KMS-11 (cell line): ENCODE measurements around the gene ATRN.

Experiments
- H2AFZ ChIP-seq: fragments of 200-600 bp; sonication (generic); 2 replicates; pipeline ENCODE4 v1.6.1; 2016; ENCODE audit warnings: antibody characterized with exemption, mixed run types, low read depth
- H3K27ac ChIP-seq: fragments of 200-600 bp; sonication (generic); 2 replicates; pipeline ENCODE4 v1.6.1; 2016; ENCODE audit warnings: mild to moderate bottlenecking, mixed run types
- H3K27me3 ChIP-seq: fragments of 200-600 bp; sonication (generic); 2 replicates; pipeline ENCODE4 v1.6.1; 2017; ENCODE audit warnings: mild to moderate bottlenecking, low read depth, mixed run types, moderate library complexity; ENCODE audit not compliant: insufficient read depth
- H3K36me3 ChIP-seq: fragments of 200-600 bp; sonication (generic); 2 replicates; pipeline ENCODE4 v1.6.1; 2017; ENCODE audit warnings: mild to moderate bottlenecking, mixed run types; ENCODE audit not compliant: insufficient read depth
- H3K4me1 ChIP-seq: fragments of 200-600 bp; sonication (generic); 2 replicates; pipeline ENCODE4 v1.6.1; 2016; ENCODE audit warnings: mild to moderate bottlenecking, low read depth, mixed run types; ENCODE audit not compliant: poor library complexity, severe bottlenecking
- H3K4me2 ChIP-seq: fragments of 200-600 bp; sonication (generic); 2 replicates; pipeline ENCODE4 v1.7.0; 2016; ENCODE audit warnings: mild to moderate bottlenecking, mixed run types
- H3K4me3 ChIP-seq: fragments of 200-600 bp; sonication (generic); IDR thresholded peaks from 2 replicates; pipeline ENCODE4 v1.6.1; 2017; ENCODE audit warnings: low read depth, low read length, mixed read lengths; ENCODE audit not compliant: insufficient read depth
- H3K79me2 ChIP-seq: fragments of 200-600 bp; sonication (generic); 2 replicates; pipeline ENCODE4 v1.6.1; 2016; ENCODE audit warnings: low read depth, mixed run types; ENCODE audit not compliant: insufficient read depth
- H3K9ac ChIP-seq: fragments of 200-600 bp; sonication (generic); 2 replicates; pipeline ENCODE4 v1.6.1; 2016; ENCODE audit warnings: mild to moderate bottlenecking, mixed run types
- H4K20me1 ChIP-seq: fragments of 200-600 bp; sonication (generic); 2 replicates; pipeline ENCODE4 v1.6.1; 2016; ENCODE audit warnings: mild to moderate bottlenecking, mixed run types; ENCODE audit not compliant: insufficient read depth
- TF ChIP-seq, protein P1 (sequence below): fragments of 200-600 bp; sonication (generic); conservative IDR thresholded peaks from 2 replicates; pipeline ENCODE4 v1.6.1; 2017; ENCODE audit warnings: low read depth, mild to moderate bottlenecking, antibody characterized with exemption, low read length, moderate library complexity, mixed read lengths

The ATRN gene

DNA sequence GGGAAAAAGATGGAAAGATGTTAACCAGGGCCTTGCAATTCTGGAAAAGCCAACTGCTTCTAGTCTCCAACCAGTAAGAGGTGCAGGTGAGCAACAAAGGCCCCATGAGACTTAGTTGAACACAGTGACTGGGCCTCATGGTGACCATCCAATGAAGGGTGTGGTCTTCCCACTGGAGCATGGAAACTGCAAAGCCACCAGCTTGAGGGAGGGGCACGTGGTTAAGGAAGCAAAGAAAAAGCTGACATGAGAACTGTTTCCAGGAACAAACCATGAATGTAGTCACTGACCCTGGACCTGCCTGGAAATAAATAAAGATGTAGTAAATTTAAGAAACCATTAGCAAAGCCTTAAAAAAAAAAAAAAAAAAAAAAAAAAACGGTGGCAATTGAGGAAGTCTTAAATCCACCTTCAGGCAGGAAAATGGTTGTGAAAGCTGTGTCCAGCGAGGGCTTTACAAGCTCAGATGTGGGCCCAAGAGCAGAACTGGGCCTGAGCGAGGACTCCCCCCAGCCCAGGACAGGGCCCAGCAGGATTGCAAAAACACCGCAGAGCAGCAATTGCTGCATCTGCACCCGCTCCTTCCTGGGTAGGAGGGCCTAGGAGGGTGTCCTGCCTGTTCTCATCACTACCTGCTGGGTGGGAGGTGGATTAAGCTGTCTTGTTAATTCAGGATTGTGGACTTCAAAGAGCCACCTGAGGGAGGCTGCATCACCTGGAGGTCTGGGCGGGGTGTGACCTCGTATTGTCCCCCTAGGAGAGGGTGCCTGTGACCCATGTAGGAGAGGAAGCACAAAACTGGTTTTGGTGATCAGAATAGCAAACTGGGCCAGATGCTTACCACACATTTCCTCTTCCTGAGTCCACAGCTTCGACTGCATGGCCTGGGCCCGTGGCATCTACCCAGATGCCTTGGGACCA lies 182.1 kb downstream of the ATRN start:
- Histone ChIP-seq H4K20me1 (no peaks in the 10 kb centered on the region), H3K9ac (no peak overlapping the region), H3K27ac (no peak overlapping the region), H3K79me2 (no peaks in the 10 kb centered on the region), H3K4me2 (no peak overlapping the region), H2AFZ (no peak overlapping the region), H3K36me3 (no peaks in the 10 kb centered on the region), H3K27me3 (no peaks in the 10 kb centered on the region), H3K4me3 (no peak overlapping the region), H3K4me1 (no peaks in the 10 kb centered on the region)
- TF ChIP-seq, protein P1, sequence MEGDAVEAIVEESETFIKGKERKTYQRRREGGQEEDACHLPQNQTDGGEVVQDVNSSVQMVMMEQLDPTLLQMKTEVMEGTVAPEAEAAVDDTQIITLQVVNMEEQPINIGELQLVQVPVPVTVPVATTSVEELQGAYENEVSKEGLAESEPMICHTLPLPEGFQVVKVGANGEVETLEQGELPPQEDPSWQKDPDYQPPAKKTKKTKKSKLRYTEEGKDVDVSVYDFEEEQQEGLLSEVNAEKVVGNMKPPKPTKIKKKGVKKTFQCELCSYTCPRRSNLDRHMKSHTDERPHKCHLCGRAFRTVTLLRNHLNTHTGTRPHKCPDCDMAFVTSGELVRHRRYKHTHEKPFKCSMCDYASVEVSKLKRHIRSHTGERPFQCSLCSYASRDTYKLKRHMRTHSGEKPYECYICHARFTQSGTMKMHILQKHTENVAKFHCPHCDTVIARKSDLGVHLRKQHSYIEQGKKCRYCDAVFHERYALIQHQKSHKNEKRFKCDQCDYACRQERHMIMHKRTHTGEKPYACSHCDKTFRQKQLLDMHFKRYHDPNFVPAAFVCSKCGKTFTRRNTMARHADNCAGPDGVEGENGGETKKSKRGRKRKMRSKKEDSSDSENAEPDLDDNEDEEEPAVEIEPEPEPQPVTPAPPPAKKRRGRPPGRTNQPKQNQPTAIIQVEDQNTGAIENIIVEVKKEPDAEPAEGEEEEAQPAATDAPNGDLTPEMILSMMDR = no peak

DNA sequence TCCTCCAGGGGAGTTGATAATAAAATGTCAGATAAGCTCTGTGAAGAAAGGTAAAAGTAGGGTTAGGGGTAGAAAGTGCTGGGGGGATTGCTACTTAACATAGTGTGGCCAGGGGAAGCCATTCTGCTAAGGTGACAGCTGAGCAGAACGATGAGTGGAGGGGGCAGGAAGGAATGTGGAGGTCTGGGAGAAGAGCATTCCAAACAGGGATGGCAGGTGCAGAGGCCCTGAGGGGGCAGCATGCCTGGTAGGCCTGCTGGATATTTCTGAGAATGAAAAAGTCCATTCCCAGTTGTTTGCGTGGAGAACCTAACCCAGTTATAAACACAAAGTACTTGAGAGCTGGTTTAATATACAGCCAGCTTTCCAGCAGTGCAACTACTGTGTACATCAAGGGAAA lies 183.1 kb downstream of the ATRN start:
- Histone ChIP-seq H3K4me2 (no peak overlapping the region), H2AFZ (no peak overlapping the region), H3K4me1 (no peaks in the 10 kb centered on the region), H3K4me3 (no peak overlapping the region), H3K79me2 (no peaks in the 10 kb centered on the region), H3K36me3 (no peaks in the 10 kb centered on the region), H4K20me1 (no peaks in the 10 kb centered on the region), H3K27me3 (no peaks in the 10 kb centered on the region), H3K9ac (no peak overlapping the region), H3K27ac (no peak overlapping the region)
- TF ChIP-seq, protein P1 = no peak

DNA sequence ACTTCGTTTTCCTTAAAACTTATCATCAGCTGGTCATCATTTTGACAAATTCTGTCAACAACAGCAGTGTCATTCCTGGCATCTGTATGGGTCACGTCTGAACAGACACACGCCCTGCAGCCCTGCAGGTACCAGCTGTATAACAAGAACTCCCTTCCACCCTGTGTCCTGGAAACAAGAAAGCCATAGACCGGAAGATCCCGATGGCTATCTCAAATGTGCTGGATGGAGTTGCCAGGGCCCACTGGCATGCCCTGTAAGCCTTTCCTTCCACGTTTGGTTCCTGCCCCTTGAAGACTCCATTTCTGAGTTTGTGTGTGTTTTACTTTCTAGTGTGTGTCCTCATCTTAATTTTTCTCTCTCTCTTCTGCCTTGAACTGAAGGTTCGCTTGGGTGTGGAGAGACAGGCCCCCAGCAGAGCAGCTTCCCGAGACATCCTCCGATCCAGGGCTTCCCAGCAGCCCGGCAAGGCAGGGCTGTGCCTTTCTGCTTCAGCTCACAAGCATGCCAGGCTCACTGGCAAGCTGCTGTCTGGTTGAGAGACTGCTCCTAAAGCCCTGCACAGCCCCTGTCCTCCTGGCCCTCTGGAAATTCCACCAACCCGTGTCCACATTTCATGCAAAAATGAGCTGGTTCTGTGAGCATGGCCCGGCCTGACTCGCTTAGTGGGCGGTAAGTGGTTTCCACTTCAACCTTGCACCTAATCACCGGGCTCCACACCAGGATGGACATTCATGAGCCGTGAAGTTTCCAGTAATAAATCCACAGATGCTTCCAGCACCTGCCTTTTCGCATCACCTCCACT lies 183.7 kb downstream of the ATRN start:
- H3K79me2 ChIP-seq = no peaks in the 10 kb centered on the region
- H3K4me2 ChIP-seq = no peak overlapping the region
- no peak overlapping the region for H3K9ac ChIP-seq
- H3K4me1 ChIP-seq = no peaks in the 10 kb centered on the region
- H2AFZ ChIP-seq = no peak overlapping the region
- H3K27ac ChIP-seq = no peak overlapping the region
- H3K36me3 ChIP-seq = no peaks in the 10 kb centered on the region
- H4K20me1 ChIP-seq = no peaks in the 10 kb centered on the region
- no peak overlapping the region for H3K4me3 ChIP-seq
- no peaks in the 10 kb centered on the region for H3K27me3 ChIP-seq
- TF ChIP-seq, protein P1 = no peak

DNA sequence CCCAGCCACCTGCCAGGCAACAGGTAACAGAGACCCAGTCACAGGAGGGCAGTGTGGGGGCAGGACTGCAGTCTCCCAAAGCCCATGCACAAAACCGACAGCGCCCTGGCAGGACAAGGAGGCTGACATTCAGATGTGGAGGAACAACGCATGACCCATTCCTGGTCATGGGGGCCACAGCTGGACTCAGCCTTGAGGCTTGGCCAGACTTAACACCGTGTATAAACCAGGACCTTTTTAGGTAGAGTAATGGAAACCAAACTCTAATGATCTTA lies 184.2 kb downstream of the ATRN start:
- Histone ChIP-seq H3K4me3 (no peak overlapping the region), H3K4me2 (no peak overlapping the region), H4K20me1 (no peaks in the 10 kb centered on the region), H3K4me1 (no peaks in the 10 kb centered on the region), H3K27ac (no peak overlapping the region), H3K36me3 (no peaks in the 10 kb centered on the region), H2AFZ (no peak overlapping the region), H3K79me2 (no peaks in the 10 kb centered on the region), H3K9ac (no peak overlapping the region), H3K27me3 (no peaks in the 10 kb centered on the region)
- TF ChIP-seq, protein P1 = no peak
